K562 (cell line): ENCODE data around the gene MGAT4C. TPM values are rescaled to one million over a fixed set of nuclear protein-coding genes. Genes with fewer than 3 reads are reported as not detected.

ENCODE experiments used
- ATAC-seq: fragments of 200-7000 bp; cut with Tn5 transposase; 3 replicates; pipeline ENCODE4 v1.9.1; 2020; ENCODE audit warnings: moderate library complexity
- BruUV-seq: library from RNA; stranded (reverse); fragments of 400-500 nt; replicated peaks from 2 replicates; lab custom pipeline; 2021; lab: Mats Ljungman, UMichigan
- CTCF ChIA-PET: fragments of 300-600 bp; formaldehyde crosslinking; extraction: SDS; loops from one replicate; lab custom pipeline; 2021; ENCODE audit warnings: low intra/inter-chr PET ratio; lab: Yijun Ruan, JAX
- POLR2A ChIA-PET: fragments of 300-600, 350-650 bp; sonication (Branson Sonifier 250); formaldehyde crosslinking; extraction: SDS; loops from one replicate; lab custom pipeline; 2021; ENCODE audit warnings: antibody characterized with exemption, inconsistent platforms; lab: Yijun Ruan, JAX
- DNase-seq, 4 experiments: peaks; one replicate each; pipeline versions ENCODE4 v3.0.0 to v3.0.0-alpha.2; 2011 to 2018; ENCODE audit warnings: low spot score in 3 of 4, mixed read lengths in 3 of 4; ENCODE audit errors: extremely low read depth in 1 of 4
- FAIRE-seq: peaks from 2 replicates; lab custom pipeline; 2011; peaks lifted over from hg19 to GRCh38; lab: Jason Lieb, UNC
- H2AFZ ChIP-seq: 2 replicates; pipeline ENCODE4 v1.6.0; 2011; ENCODE audit warnings: low read depth, low read length, control low read depth, inconsistent platforms
- H3K27ac ChIP-seq: fragments of 200-600 bp; 3 replicates; pipeline ENCODE4 v1.8.0; 2011; ENCODE audit warnings: low read depth, mild to moderate bottlenecking, control low read depth, inconsistent platforms, low read length, moderate library complexity, mixed read lengths; ENCODE audit errors: extremely low read depth
- H3K27me3 ChIP-seq, 2 experiments: fragments of 300-600 bp in 1 of 2; 2 replicates in 1 of 2; 3 replicates in 1 of 2; pipeline versions ENCODE4 v1.6.0 to v1.8.0; 2011; ENCODE audit warnings: inconsistent platforms in 2 of 2, low read length in 2 of 2, mild to moderate bottlenecking in 1 of 2, mixed read lengths in 1 of 2, moderate library complexity in 1 of 2; ENCODE audit not compliant: control insufficient read depth in 2 of 2, insufficient read depth in 2 of 2
- H3K36me3 ChIP-seq: fragments of 300-600 bp; 3 replicates; pipeline ENCODE4 v1.8.0; 2011; ENCODE audit warnings: mild to moderate bottlenecking, low read length, inconsistent platforms; ENCODE audit not compliant: control insufficient read depth, insufficient read depth
- H3K4me1 ChIP-seq, 2 experiments: fragments of 200-600 bp in 1 of 2; replicated peaks in 1 of 2; 2 replicates in 1 of 2; 3 replicates in 1 of 2; pipeline versions ENCODE4 v1.5.1 to v1.8.0; 2011; ENCODE audit warnings: inconsistent platforms in 2 of 2, low read length in 2 of 2, mild to moderate bottlenecking in 1 of 2, mixed read lengths in 1 of 2, moderate library complexity in 1 of 2; ENCODE audit not compliant: control insufficient read depth in 2 of 2, insufficient read depth in 2 of 2
- H3K4me2 ChIP-seq: 2 replicates; pipeline ENCODE4 v1.6.1; 2011; ENCODE audit warnings: low read length, control low read depth, inconsistent platforms, mixed read lengths; ENCODE audit not compliant: insufficient read depth
- H3K4me3 ChIP-seq: fragments of 200-600 bp; sonication (generic), shearing (Covaris generic); 2 replicates; pipeline ENCODE4 v1.5.1; 2016; ENCODE audit warnings: control low read depth, inconsistent platforms
- H3K79me2 ChIP-seq: fragments of 200-600 bp; 3 replicates; pipeline ENCODE4 v1.8.0; 2011; ENCODE audit warnings: low read length, inconsistent platforms; ENCODE audit not compliant: control insufficient read depth, insufficient read depth
- H3K9ac ChIP-seq, 2 experiments: 2 replicates each; pipeline versions ENCODE4 v1.6.0 to v1.6.1; 2011; ENCODE audit warnings: low read depth in 2 of 2, low read length in 2 of 2, control low read depth in 1 of 2, inconsistent platforms in 1 of 2, mild to moderate bottlenecking in 1 of 2, mixed read lengths in 1 of 2; ENCODE audit not compliant: insufficient read depth in 1 of 2
- H3K9me1 ChIP-seq: one replicate; pipeline ENCODE4 v1.6.0; 2011; ENCODE audit warnings: inconsistent platforms, mild to moderate bottlenecking, low read length, moderate library complexity; ENCODE audit not compliant: control insufficient read depth, insufficient read depth
- H3K9me3 ChIP-seq: replicated peaks from 2 replicates; pipeline ENCODE4 v1.5.1; 2011; ENCODE audit warnings: low read depth, low read length, inconsistent platforms; ENCODE audit not compliant: control insufficient read depth, insufficient read depth
- H4K20me1 ChIP-seq: replicated peaks from 2 replicates; pipeline ENCODE4 v1.6.1; 2011; ENCODE audit warnings: low read length, inconsistent platforms, mixed read lengths; ENCODE audit not compliant: control insufficient read depth, insufficient read depth
- BDP1 ChIP-seq: IDR thresholded peaks from 3 replicates; pipeline ENCODE4 v1.6.1; 2011; ENCODE audit not compliant: insufficient read length, insufficient read depth
- GATAD2A ChIP-seq: fragments of 450-650 bp; IDR thresholded peaks from 2 replicates; pipeline ENCODE4 v1.6.1; 2017
- KAT8 ChIP-seq: fragments of 450-650 bp; IDR thresholded peaks from 2 replicates; pipeline ENCODE4 v1.6.1; 2016; ENCODE audit warnings: low read depth, mild to moderate bottlenecking
- MYNN ChIP-seq, 2 experiments: sonication (generic); formaldehyde crosslinking in 1 of 2; IDR thresholded peaks; 2 replicates each; pipeline versions ENCODE4 v1.5.0 to v1.6.1; 2016 to 2020; ENCODE audit warnings: antibody characterized with exemption in 1 of 2, missing genetic modification reagents in 1 of 2
- POLR3A ChIP-seq: IDR thresholded peaks from 2 replicates; pipeline ENCODE4 v1.6.1; 2011; ENCODE audit warnings: borderline replicate concordance, mild to moderate bottlenecking, moderate library complexity; ENCODE audit not compliant: insufficient read length, insufficient read depth; ENCODE audit errors: extremely low read depth
- RNF2 ChIP-seq: sonication (generic); IDR thresholded peaks from 2 replicates; pipeline ENCODE4 v1.6.1; 2016
- TAF9B ChIP-seq: fragments of 450-650 bp; IDR thresholded peaks from 2 replicates; pipeline ENCODE4 v1.6.1; 2018; ENCODE audit warnings: mild to moderate bottlenecking; ENCODE audit not compliant: partially characterized antibody
- ZFP91 ChIP-seq: sonication (generic); formaldehyde crosslinking; IDR thresholded peaks from 2 replicates; pipeline ENCODE4 v1.8.0; 2022; ENCODE audit warnings: mild to moderate bottlenecking, missing genetic modification reagents
- ZNF518B ChIP-seq: fragments of 250-450 bp; sonication (Bioruptor Pico); IDR thresholded peaks from 2 replicates; pipeline ENCODE4 v1.5.0; 2021; ENCODE audit warnings: mild to moderate bottlenecking, moderate library complexity
- WGBS: fragments of 100-300 bp; shearing (Covaris generic); methylation state at CpG from one replicate; pipeline ENCODE4 v1.1.6; 2016; ENCODE audit warnings: low coverage, mixed read lengths; ENCODE audit not compliant: insufficient coverage; ENCODE audit errors: missing lambda C conversion rate; 5-methylcytosine and 5-hydroxymethylcytosine counted together
- in situ Hi-C: fragments of 300-500 bp; cut with MboI; formaldehyde crosslinking; loops from 4 replicates; pipeline ENCODE4 v1.15.0; 2018; ENCODE audit warnings: inconsistent platforms, mixed read lengths
- intact Hi-C: fragments of 100-400 bp; cut with micrococcal nuclease; formaldehyde crosslinking; loops from 2 replicates; pipeline ENCODE4 v1.14.2; 2022
- polyA plus RNA-seq, 8 experiments: library from polyadenylated mRNA; depleted of rRNA in 4 of 8; stranded (reverse) in 5 of 8; unstranded in 3 of 8; fragments of >200 nt; fragmentation: Nextera tagmentation in 2 of 8; fragmentation: Illumina TruSeq in 1 of 8; extraction: Ambion mirVana in 2 of 8; extraction: Trizol in 1 of 8; gene quantifications; 2 replicates each; pipeline versions ENCODE4 v1.2.1 to v1.2.3, GENCODE V29; 2011 to 2014; ENCODE audit warnings: inconsistent platforms in 1 of 8, missing spikeins in 1 of 8
- total RNA-seq, 7 experiments: library from RNA; depleted of rRNA in 6 of 7; stranded (reverse); fragments of >200 nt in 6 of 7; fragmentation: Illumina TruSeq in 2 of 7; extraction: Trizol in 2 of 7; gene quantifications; 2 replicates each; pipeline versions ENCODE4 v1.2.1 to v1.2.3, GENCODE V29; 2011 to 2021; ENCODE audit warnings: low replicate concordance in 1 of 7
- TF ChIP-seq, protein P1 (sequence below): fragments of 250-450 bp; sonication (Bioruptor Pico); IDR thresholded peaks from 2 replicates; pipeline ENCODE4 v1.4.0; 2020; ENCODE audit warnings: mild to moderate bottlenecking
- TF ChIP-seq, protein P2 (sequence below): fragments of 250-450 bp; sonication (Bioruptor Pico); IDR thresholded peaks from 2 replicates; pipeline ENCODE4 v1.8.0; 2022; ENCODE audit warnings: inconsistent platforms, mild to moderate bottlenecking, moderate library complexity, borderline replicate concordance

The MGAT4C gene
- total and polyA plus RNA-seq, 9 of the 15 experiments (the other 6 are each of a cell fraction or from before 2014, with no cell fraction given): not detected

DNA sequence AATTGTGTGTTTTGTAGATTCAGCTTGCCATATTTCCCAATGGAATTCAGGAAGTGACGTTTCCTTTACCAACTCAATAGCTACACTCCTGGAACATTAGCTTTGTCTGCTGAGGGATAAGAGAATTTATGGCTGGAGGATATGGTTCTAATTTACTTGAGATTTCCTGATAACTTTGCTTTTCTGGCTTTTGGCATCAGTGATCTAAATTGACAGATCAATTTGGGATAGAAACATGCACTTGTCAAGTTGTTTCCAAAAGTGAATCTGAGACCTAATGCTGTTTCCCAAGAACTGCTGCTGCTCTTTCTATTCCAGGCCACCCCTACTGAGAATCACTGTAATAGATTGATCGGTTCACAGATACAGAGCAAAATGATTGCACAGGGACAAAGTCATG, 43.2 kb downstream of the MGAT4C start:
- Histone ChIP-seq H3K9ac (no peak overlapping the region), H2AFZ (no peak overlapping the region), H4K20me1 (no peaks in the 10 kb centered on the region), H3K79me2 (no peaks in the 10 kb centered on the region), H3K9me3 (no peaks in the 10 kb centered on the region), H3K27me3 (no peaks in the 10 kb centered on the region), H3K27ac (no peak overlapping the region), H3K4me1 (no peaks in the 10 kb centered on the region), H3K4me3 (no peak overlapping the region), H3K36me3 (no peaks in the 10 kb centered on the region), H3K4me2 (no peak overlapping the region), H3K9me1 (no peaks in the 10 kb centered on the region)
- 0% methylated on average over 2 of the region's 2 CpGs for WGBS
- CTCF ChIA-PET: no interaction called here
- POLR2A ChIA-PET: no interaction called here
- FAIRE-seq (no peak), ATAC-seq (no peak), DNase-seq (no peak)
- no peak for TF ChIP-seq GATAD2A
- TF ChIP-seq, protein P1, sequence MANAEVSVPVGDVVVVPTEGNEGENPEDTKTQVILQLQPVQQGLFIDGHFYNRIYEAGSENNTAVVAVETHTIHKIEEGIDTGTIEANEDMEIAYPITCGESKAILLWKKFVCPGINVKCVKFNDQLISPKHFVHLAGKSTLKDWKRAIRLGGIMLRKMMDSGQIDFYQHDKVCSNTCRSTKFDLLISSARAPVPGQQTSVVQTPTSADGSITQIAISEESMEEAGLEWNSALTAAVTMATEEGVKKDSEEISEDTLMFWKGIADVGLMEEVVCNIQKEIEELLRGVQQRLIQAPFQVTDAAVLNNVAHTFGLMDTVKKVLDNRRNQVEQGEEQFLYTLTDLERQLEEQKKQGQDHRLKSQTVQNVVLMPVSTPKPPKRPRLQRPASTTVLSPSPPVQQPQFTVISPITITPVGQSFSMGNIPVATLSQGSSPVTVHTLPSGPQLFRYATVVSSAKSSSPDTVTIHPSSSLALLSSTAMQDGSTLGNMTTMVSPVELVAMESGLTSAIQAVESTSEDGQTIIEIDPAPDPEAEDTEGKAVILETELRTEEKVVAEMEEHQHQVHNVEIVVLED (CRISPR knock-in tag): no peak
- no peak for TF ChIP-seq ZFP91
- TF ChIP-seq BDP1: no peak
- TF ChIP-seq ZNF518B: no peak
- TF ChIP-seq KAT8: no peak
- no peak for TF ChIP-seq TAF9B
- TF ChIP-seq POLR3A: no peak
- TF ChIP-seq RNF2: no peak
- TF ChIP-seq, protein P2, sequence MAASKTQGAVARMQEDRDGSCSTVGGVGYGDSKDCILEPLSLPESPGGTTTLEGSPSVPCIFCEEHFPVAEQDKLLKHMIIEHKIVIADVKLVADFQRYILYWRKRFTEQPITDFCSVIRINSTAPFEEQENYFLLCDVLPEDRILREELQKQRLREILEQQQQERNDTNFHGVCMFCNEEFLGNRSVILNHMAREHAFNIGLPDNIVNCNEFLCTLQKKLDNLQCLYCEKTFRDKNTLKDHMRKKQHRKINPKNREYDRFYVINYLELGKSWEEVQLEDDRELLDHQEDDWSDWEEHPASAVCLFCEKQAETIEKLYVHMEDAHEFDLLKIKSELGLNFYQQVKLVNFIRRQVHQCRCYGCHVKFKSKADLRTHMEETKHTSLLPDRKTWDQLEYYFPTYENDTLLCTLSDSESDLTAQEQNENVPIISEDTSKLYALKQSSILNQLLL (CRISPR knock-in tag): no peak
- no peak for TF ChIP-seq MYNN (IDR thresholded peaks at IDR 0.05)
- no peak for TF ChIP-seq MYNN (CRISPR knock-in tag; IDR thresholded peaks at IDR 0.05)
- intact Hi-C loops (no loop called here), in situ Hi-C loops (no loop called here)
- BruUV-seq: no TSS peak
